ENCODE data around the gene DNAJB2.
"Not testable (repeated sequence)": the region's sequence is repeated elsewhere in the genome, so short reads cannot be mapped to it uniquely, and the experiment has no call there.

The DNAJB2 gene

GRCh38 chr2:219252084-219252483 is 27.1 kb upstream of the DNAJB2 start:
- no peak for DNase-seq (ENCODE audit: low spot score)
- TF ChIP-seq CTCF (IDR thresholded peaks at IDR 0.05; ENCODE audit: extremely low read depth, missing control alignments) = no peak

- DNase-seq (ENCODE audit: low spot score) = no peak
- no peak for TF ChIP-seq CTCF (IDR thresholded peaks at IDR 0.05; ENCODE audit: extremely low read depth, missing control alignments)
Measured at GRCh38 chr2:219252570-219252899, 26.6 kb upstream of the DNAJB2 start.

- TF ChIP-seq CTCF (IDR thresholded peaks at IDR 0.05; ENCODE audit: extremely low read depth, missing control alignments) = no peak
- peak; percentile 59 for DNase-seq (ENCODE audit: low spot score)
Measured at GRCh38 chr2:219252900-219253752, 26.0 kb upstream of the DNAJB2 start, which contains the start of gene TUBA4B. Gene TUBA4B (plus strand): TSS chr2:219253243. CDS start chr2:219253408, 165 bp downstream.

- no peak for TF ChIP-seq CTCF (IDR thresholded peaks at IDR 0.05; ENCODE audit: extremely low read depth, missing control alignments)
- DNase-seq (ENCODE audit: low spot score) = peak; percentile 97
Measured at GRCh38 chr2:219253753-219254589, 25.2 kb upstream of the DNAJB2 start, which contains the start of gene TUBA4A. Gene TUBA4A (minus strand): TSS chr2:219253918. CDS start chr2:219253858, 60 bp downstream.

- no peak for TF ChIP-seq CTCF (IDR thresholded peaks at IDR 0.05; ENCODE audit: extremely low read depth, missing control alignments)
- peak; percentile 55 for DNase-seq (ENCODE audit: low spot score)
Measured at GRCh38 chr2:219254590-219255201, 24.5 kb upstream of the DNAJB2 start.

DNA sequence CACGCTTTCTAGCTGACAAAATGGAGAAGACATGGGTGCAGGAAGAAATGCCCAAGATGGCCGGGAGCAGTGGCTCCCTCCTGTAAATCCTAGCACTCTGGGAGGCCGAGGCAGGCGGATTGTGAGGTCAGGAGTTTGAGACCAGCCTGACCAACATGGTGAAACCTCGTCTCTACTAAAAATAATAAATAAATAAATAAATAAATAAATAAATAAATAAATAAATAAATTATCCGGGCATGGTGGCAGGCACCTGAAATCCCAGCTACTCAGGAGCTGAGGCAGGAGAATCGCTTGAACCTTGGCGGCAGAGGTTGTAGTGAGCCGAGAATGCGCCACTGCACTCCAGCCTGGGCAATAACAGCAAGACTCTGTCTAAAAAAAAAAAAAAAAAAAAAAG is 20.2 kb upstream of the DNAJB2 start:
- DNase-seq (ENCODE audit: low spot score) = not testable (repeated sequence)

GRCh38 chr2:219261024-219261855 is 17.9 kb upstream of the DNAJB2 start:
- no peak for DNase-seq (ENCODE audit: low spot score)
- TF ChIP-seq CTCF (IDR thresholded peaks at IDR 0.05; ENCODE audit: extremely low read depth, missing control alignments) = no peak

Data from GM20000 (cell line).